ENCODE data around the gene POM121L12. TPM values are rescaled to one million over a fixed set of nuclear protein-coding genes. Genes with fewer than 3 reads are reported as not detected.

Gene POM121L12
- total RNA-seq, 1 experiment from 2014 or later = not detected

DNA sequence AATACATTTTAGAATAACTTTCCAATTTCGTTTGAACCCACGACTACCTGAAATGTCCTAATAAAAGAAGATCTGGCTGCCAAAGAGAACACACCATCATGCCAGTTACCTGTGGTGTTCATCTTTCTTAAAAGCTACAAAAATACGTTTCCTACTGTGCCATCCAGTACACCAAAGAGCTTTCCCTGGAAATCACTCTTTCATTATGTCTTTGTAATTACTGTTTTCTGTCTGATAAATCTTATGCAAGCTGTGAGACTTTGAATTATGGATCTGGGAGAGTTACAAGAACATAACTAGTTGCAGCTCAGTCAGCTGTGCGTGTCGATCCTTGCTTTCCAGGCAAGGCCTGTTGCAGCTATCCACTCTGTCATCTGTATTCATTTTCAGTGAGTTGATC lies 12.5 kb upstream of the POM121L12 start:
- no peaks in the 10 kb centered on the region for H3K9me3 Mint-ChIP-seq (ENCODE audit: unreplicated experiment)

DNA sequence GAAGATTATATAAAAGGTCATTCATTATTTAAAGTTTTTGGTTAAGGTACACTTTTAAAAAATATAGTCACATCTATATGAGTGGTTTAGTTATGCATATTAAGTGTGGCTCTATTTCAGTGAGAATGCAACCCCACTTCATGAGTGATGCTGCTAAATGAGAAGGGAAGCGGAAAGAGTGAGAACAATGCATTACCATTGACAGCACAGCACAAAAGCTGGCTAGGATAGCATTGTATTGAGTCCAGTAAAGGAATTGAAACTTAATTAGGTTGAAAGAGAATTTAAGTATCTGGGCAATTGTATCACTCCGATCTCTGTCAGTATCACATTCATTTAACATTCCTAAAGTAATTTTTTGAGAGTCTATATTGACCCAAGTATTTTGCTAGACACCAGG lies 13.2 kb downstream of the POM121L12 start:
- DNase-seq = no peak
- no peaks in the 10 kb centered on the region for H3K27me3 Mint-ChIP-seq (ENCODE audit: insufficient read depth, unreplicated experiment)

More for the DNA sequence above, 12.5 kb upstream of the POM121L12 start:
- no peak for DNase-seq
- ChIA-PET CTCF (no interaction called here), POLR2A (no interaction called here)
- TF ChIP-seq, protein P1, sequence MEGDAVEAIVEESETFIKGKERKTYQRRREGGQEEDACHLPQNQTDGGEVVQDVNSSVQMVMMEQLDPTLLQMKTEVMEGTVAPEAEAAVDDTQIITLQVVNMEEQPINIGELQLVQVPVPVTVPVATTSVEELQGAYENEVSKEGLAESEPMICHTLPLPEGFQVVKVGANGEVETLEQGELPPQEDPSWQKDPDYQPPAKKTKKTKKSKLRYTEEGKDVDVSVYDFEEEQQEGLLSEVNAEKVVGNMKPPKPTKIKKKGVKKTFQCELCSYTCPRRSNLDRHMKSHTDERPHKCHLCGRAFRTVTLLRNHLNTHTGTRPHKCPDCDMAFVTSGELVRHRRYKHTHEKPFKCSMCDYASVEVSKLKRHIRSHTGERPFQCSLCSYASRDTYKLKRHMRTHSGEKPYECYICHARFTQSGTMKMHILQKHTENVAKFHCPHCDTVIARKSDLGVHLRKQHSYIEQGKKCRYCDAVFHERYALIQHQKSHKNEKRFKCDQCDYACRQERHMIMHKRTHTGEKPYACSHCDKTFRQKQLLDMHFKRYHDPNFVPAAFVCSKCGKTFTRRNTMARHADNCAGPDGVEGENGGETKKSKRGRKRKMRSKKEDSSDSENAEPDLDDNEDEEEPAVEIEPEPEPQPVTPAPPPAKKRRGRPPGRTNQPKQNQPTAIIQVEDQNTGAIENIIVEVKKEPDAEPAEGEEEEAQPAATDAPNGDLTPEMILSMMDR (IDR thresholded peaks at IDR 0.05; ENCODE audit: insufficient read depth in 1 of 2, low read depth in 1 of 2, low read length in 1 of 2, severe bottlenecking in 1 of 2, unreplicated experiment in 1 of 2) = no peak
- no peaks in the 10 kb centered on the region for H3K36me3 ChIP-seq (ENCODE audit: control insufficient read depth, insufficient read depth, low read length)
- Mint-ChIP-seq H3K27ac (ENCODE audit: unreplicated experiment) (no peak overlapping the region), H3K27me3 (ENCODE audit: insufficient read depth, unreplicated experiment) (no peaks in the 10 kb centered on the region), H3K36me3 (ENCODE audit: insufficient read depth, unreplicated experiment) (no peaks in the 10 kb centered on the region), H3K4me3 (ENCODE audit: unreplicated experiment) (no peak overlapping the region), H3K4me1 (ENCODE audit: low read depth, unreplicated experiment) (no peaks in the 10 kb centered on the region)
- no peaks in the 10 kb centered on the region for H3K4me1 ChIP-seq
- no TSS peak for BruUV-seq (replicated peaks)
- no peaks in the 10 kb centered on the region for H3K27me3 ChIP-seq (replicated peaks; ENCODE audit: control insufficient read depth, insufficient read depth, low read length)
- H3K4me3 ChIP-seq (ENCODE audit: low read depth, low read length) = no peak overlapping the region
- no peaks in the 10 kb centered on the region for H3K9me3 ChIP-seq
- intact Hi-C loops (cut with micrococcal nuclease; ENCODE audit: unreplicated experiment) = no loop called here

DNA sequence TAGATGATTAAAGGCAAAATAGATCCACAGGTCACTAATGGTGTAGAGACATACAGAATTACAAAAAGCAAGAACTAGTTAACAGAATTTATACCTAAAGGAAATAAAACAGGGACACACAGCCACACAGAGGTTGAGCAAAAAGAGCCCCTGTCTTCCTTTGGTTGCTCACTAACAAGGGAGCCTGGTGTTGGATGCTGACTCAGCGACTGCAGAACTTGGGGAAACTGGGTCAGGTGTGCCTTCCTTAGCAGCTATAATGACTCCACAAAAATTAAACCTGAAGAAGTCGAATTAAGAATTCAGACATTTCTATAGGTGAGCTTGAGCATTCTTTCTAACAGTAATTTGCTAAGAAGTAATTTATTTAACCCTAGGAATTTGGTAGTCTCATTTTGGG lies 15.0 kb downstream of the POM121L12 start:
- no peaks in the 10 kb centered on the region for H3K27me3 ChIP-seq (replicated peaks; ENCODE audit: control insufficient read depth, insufficient read depth, low read length)
- ChIA-PET CTCF (no interaction called here), POLR2A (no interaction called here)
- intact Hi-C loops (cut with micrococcal nuclease; ENCODE audit: unreplicated experiment) = no loop called here
- Mint-ChIP-seq H3K36me3 (ENCODE audit: insufficient read depth, unreplicated experiment) (no peaks in the 10 kb centered on the region), H3K27me3 (ENCODE audit: insufficient read depth, unreplicated experiment) (no peaks in the 10 kb centered on the region), H3K4me1 (ENCODE audit: low read depth, unreplicated experiment) (no peaks in the 10 kb centered on the region), H3K4me3 (ENCODE audit: unreplicated experiment) (no peak overlapping the region), H3K9me3 (ENCODE audit: unreplicated experiment) (no peaks in the 10 kb centered on the region), H3K27ac (ENCODE audit: unreplicated experiment) (no peak overlapping the region)
- TF ChIP-seq, protein P1 (IDR thresholded peaks at IDR 0.05; ENCODE audit: insufficient read depth in 1 of 2, low read depth in 1 of 2, low read length in 1 of 2, severe bottlenecking in 1 of 2, unreplicated experiment in 1 of 2) = no peak
- H3K4me1 ChIP-seq = no peaks in the 10 kb centered on the region
- no peak overlapping the region for H3K4me3 ChIP-seq (ENCODE audit: low read depth, low read length)
- no TSS peak for BruUV-seq (replicated peaks)
- no peaks in the 10 kb centered on the region for H3K36me3 ChIP-seq (ENCODE audit: control insufficient read depth, insufficient read depth, low read length)
- no peak for DNase-seq
- H3K9me3 ChIP-seq = no peaks in the 10 kb centered on the region

More for the DNA sequence above, 13.2 kb downstream of the POM121L12 start:
- H3K27me3 ChIP-seq (replicated peaks; ENCODE audit: control insufficient read depth, insufficient read depth, low read length) = no peaks in the 10 kb centered on the region
- H3K4me1 Mint-ChIP-seq (ENCODE audit: low read depth, unreplicated experiment) = no peaks in the 10 kb centered on the region
- TF ChIP-seq, protein P1 (IDR thresholded peaks at IDR 0.05; ENCODE audit: insufficient read depth in 1 of 2, low read depth in 1 of 2, low read length in 1 of 2, severe bottlenecking in 1 of 2, unreplicated experiment in 1 of 2) = no peak
- no peak overlapping the region for H3K4me3 Mint-ChIP-seq (ENCODE audit: unreplicated experiment)
- H3K36me3 ChIP-seq (ENCODE audit: control insufficient read depth, insufficient read depth, low read length) = no peaks in the 10 kb centered on the region
- CTCF ChIA-PET = no interaction called here
- no peaks in the 10 kb centered on the region for H3K9me3 Mint-ChIP-seq (ENCODE audit: unreplicated experiment)
- POLR2A ChIA-PET = no interaction called here
- no peaks in the 10 kb centered on the region for H3K9me3 ChIP-seq
- intact Hi-C loops (cut with micrococcal nuclease; ENCODE audit: unreplicated experiment) = no loop called here
- no TSS peak for BruUV-seq (replicated peaks)
- no peaks in the 10 kb centered on the region for H3K36me3 Mint-ChIP-seq (ENCODE audit: insufficient read depth, unreplicated experiment)
- no peak overlapping the region for H3K4me3 ChIP-seq (ENCODE audit: low read depth, low read length)
- no peaks in the 10 kb centered on the region for H3K4me1 ChIP-seq
- H3K27ac Mint-ChIP-seq (ENCODE audit: unreplicated experiment) = no peak overlapping the region

Measured in Caco-2 (cell line).